ENCODE results near the gene RABGGTA. TPM values are rescaled to one million over a fixed set of nuclear protein-coding genes. Genes with fewer than 3 reads are reported as not detected.
A peak's percentile ranks its signal among the peaks of the same experiment; 100 is the strongest.

Gene RABGGTA
- total RNA-seq, 1 experiment from 2014 or later: 25.6 TPM

DNA sequence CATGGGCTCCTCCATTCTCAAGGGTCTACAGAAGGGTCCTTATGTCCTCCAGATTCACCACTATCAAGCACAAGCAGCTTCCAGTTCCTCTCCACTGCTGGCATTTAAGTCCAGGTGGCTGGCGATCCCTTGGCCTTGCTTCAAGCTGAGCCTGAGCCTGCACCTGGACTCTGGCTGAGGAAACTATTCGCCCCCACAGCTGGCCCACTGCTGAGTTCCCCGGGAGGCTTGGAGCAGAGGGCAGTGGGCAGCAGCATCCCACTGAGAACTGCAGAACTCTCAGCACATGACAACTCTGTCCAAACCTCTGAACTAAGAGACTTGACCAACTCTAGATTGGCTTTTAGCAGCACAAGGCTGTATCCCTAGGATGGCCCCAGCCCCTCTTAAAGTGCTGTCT is 11.3 kb upstream of the RABGGTA start:
- no peaks in the 10 kb centered on the region for H3K23me2 ChIP-seq (ENCODE audit: insufficient read length, low read depth, low read length, poor library complexity, severe bottlenecking)
- no peak overlapping the region for H4K5ac ChIP-seq (ENCODE audit: insufficient read length, low read depth, low read length)
- no CpG with 5 or more reads among the region's 3 CpGs for WGBS (ENCODE audit: extremely low coverage, insufficient read length, low lambda C conversion rate)
- H3K9me3 Mint-ChIP-seq: no peaks in the 10 kb centered on the region
- no peak overlapping the region for H3K4me2 ChIP-seq (ENCODE audit: insufficient read depth, insufficient read length, low read length)
- H3K23ac ChIP-seq (ENCODE audit: insufficient read length, low read depth, low read length): no peak overlapping the region
- H3K4me3 Mint-ChIP-seq: no peak overlapping the region
- no peak overlapping the region for H2BK20ac ChIP-seq (ENCODE audit: low read depth, low read length, poor library complexity, severe bottlenecking)
- no peak overlapping the region for H4K91ac ChIP-seq (ENCODE audit: insufficient read length, low read depth, low read length)
- no peak overlapping the region for H3K18ac ChIP-seq (ENCODE audit: insufficient read length, low read depth, low read length)
- no peaks in the 10 kb centered on the region for H3K27me3 Mint-ChIP-seq (ENCODE audit: low read depth)
- TF ChIP-seq, protein P1, sequence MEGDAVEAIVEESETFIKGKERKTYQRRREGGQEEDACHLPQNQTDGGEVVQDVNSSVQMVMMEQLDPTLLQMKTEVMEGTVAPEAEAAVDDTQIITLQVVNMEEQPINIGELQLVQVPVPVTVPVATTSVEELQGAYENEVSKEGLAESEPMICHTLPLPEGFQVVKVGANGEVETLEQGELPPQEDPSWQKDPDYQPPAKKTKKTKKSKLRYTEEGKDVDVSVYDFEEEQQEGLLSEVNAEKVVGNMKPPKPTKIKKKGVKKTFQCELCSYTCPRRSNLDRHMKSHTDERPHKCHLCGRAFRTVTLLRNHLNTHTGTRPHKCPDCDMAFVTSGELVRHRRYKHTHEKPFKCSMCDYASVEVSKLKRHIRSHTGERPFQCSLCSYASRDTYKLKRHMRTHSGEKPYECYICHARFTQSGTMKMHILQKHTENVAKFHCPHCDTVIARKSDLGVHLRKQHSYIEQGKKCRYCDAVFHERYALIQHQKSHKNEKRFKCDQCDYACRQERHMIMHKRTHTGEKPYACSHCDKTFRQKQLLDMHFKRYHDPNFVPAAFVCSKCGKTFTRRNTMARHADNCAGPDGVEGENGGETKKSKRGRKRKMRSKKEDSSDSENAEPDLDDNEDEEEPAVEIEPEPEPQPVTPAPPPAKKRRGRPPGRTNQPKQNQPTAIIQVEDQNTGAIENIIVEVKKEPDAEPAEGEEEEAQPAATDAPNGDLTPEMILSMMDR (conservative IDR thresholded peaks at IDR 0.05): no peak
- H3K4me1 ChIP-seq (ENCODE audit: insufficient read depth, low read length): no peaks in the 10 kb centered on the region
- H3K4ac ChIP-seq (ENCODE audit: low read depth, low read length): no peak overlapping the region
- H2AFZ ChIP-seq (ENCODE audit: low read length): no peak overlapping the region
- no peak overlapping the region for H3K14ac ChIP-seq (ENCODE audit: insufficient read depth, low read length)
- peak overlapping the region in 2 of 3 experiments; percentile 50 to 82; a peak in 1 of 7 replicates for H3K27ac Mint-ChIP-seq
- H3K56ac ChIP-seq (ENCODE audit: insufficient read length, low read depth, low read length): no peak overlapping the region
- H2AK5ac ChIP-seq (ENCODE audit: insufficient read length, low read length): no peak overlapping the region
- no peaks in the 10 kb centered on the region for H3K79me2 ChIP-seq (ENCODE audit: insufficient read depth, low read length)
- no peak overlapping the region for H2BK15ac ChIP-seq (ENCODE audit: low read depth, low read length)
- H3K9me3 ChIP-seq (ENCODE audit: control insufficient read depth, low read depth, low read length): no peaks in the 10 kb centered on the region
- no peak overlapping the region for H2BK12ac ChIP-seq (ENCODE audit: insufficient read length, low read depth, low read length)
- H3K9ac ChIP-seq (ENCODE audit: extremely low read depth, insufficient read length, low read length): no peak overlapping the region
- no peaks in the 10 kb centered on the region for H4K20me1 ChIP-seq (ENCODE audit: control insufficient read depth, insufficient read depth, insufficient read length)
- no peak overlapping the region for H3K27ac ChIP-seq (ENCODE audit: insufficient read length, low read depth, low read length)
- no peak overlapping the region for H2BK120ac ChIP-seq (ENCODE audit: low read depth, low read length, poor library complexity, severe bottlenecking)
- no peaks in the 10 kb centered on the region for H3K79me1 ChIP-seq (ENCODE audit: insufficient read depth, low read depth, low read length, poor library complexity, severe bottlenecking)
- H3K36me3 Mint-ChIP-seq (ENCODE audit: insufficient read depth in 1 of 3, low read depth in 3 of 3): no peaks in the 10 kb centered on the region
- no peak for DNase-seq
- H3T11ph ChIP-seq (ENCODE audit: low read length): no peak overlapping the region
- H3K4me1 Mint-ChIP-seq: peaks cover 2% of the 10 kb centered on the region in 2 experiments; a peak in 1 of 4 replicates
- H2BK5ac ChIP-seq (ENCODE audit: insufficient read length, low read length): no peak overlapping the region
- H3K27me3 ChIP-seq (ENCODE audit: insufficient read depth, low read length): no peaks in the 10 kb centered on the region
- no peak overlapping the region for H4K8ac ChIP-seq (replicated peaks; ENCODE audit: insufficient read length, low read depth, low read length)

Data from H9 (cell line).